ENCODE results near the gene DCST2. TPM values are rescaled to one million over a fixed set of nuclear protein-coding genes. Genes with fewer than 3 reads are reported as not detected.

Gene DCST2
- polyA plus RNA-seq, 4 donors = 0.78 to 2.7 (median 1.5) TPM

Other genes with a start within 250 kb of the DCST2 start
- gene KCNN3, start 163.5 kb downstream of the DCST2 start, polyA plus RNA-seq (ENCODE audit: insufficient read length in 4 of 4) = 1 to 10 TPM; 2.3 to 6.3 (median 2.8) TPM
- 10 to 100 TPM; 25.2 to 40.1 (median 35.4) TPM for gene PMVK, start 97.1 kb downstream of the DCST2 start, polyA plus RNA-seq (ENCODE audit: insufficient read length in 4 of 4)
- 10 to 100 TPM; 66.2 to 76.1 (median 71.1) TPM for gene PBXIP1, start 77.7 kb downstream of the DCST2 start, polyA plus RNA-seq (ENCODE audit: insufficient read length in 4 of 4)
- 10 to 100 TPM; 36.8 to 49.7 (median 44.9) TPM for gene PYGO2, start 72.0 kb downstream of the DCST2 start, polyA plus RNA-seq (ENCODE audit: insufficient read length in 4 of 4)
- gene SHC1, start 63.0 kb downstream of the DCST2 start, polyA plus RNA-seq (ENCODE audit: insufficient read length in 4 of 4) = 100 to 1,000 TPM in 1 of 4 donors, 10 to 100 TPM in 3; 79.2 to 119 (median 88.0) TPM
- gene CKS1B, start 59.1 kb downstream of the DCST2 start, polyA plus RNA-seq (ENCODE audit: insufficient read length in 4 of 4) = 100 to 1,000 TPM in 1 of 4 donors, 10 to 100 TPM in 3; 89.2 to 104 (median 94.2) TPM
- gene FLAD1, start 50.4 kb downstream of the DCST2 start, polyA plus RNA-seq (ENCODE audit: insufficient read length in 4 of 4) = 10 to 100 TPM; 20.4 to 39.1 (median 28.9) TPM
- under 1 TPM in 3 of 4 donors, not detected in 1; 0.30 to 0.73 (median 0.50) TPM for gene LENEP, start 40.2 kb downstream of the DCST2 start, polyA plus RNA-seq (ENCODE audit: insufficient read length in 4 of 4)
- gene ZBTB7B, start 31.0 kb downstream of the DCST2 start, polyA plus RNA-seq (ENCODE audit: insufficient read length in 4 of 4) = 10 to 100 TPM in 3 of 4 donors, 1 to 10 TPM in 1; 3.8 to 19.1 (median 12.4) TPM
- under 1 TPM; 0.21 to 0.41 (median 0.29) TPM for gene DCST1, start within 50 bp of the DCST2 start, polyA plus RNA-seq (ENCODE audit: insufficient read length in 4 of 4)
- gene ADAM15, start 17.5 kb upstream of the DCST2 start, polyA plus RNA-seq (ENCODE audit: insufficient read length in 4 of 4) = 10 to 100 TPM; 37.6 to 53.1 (median 46.2) TPM
- gene EFNA4, start 30.0 kb upstream of the DCST2 start, polyA plus RNA-seq (ENCODE audit: insufficient read length in 4 of 4) = 10 to 100 TPM; 19.2 to 24.8 (median 19.5) TPM
- gene EFNA3, start 45.1 kb upstream of the DCST2 start, polyA plus RNA-seq (ENCODE audit: insufficient read length in 4 of 4) = 1 to 10 TPM; 5.7 to 7.8 (median 6.3) TPM
- gene EFNA1, start 94.1 kb upstream of the DCST2 start, polyA plus RNA-seq (ENCODE audit: insufficient read length in 4 of 4) = 10 to 100 TPM; 23.7 to 69.5 (median 63.0) TPM
- 10 to 100 TPM; 39.6 to 66.6 (median 54.3) TPM for gene SLC50A1, start 102.1 kb upstream of the DCST2 start, polyA plus RNA-seq (ENCODE audit: insufficient read length in 4 of 4)
- 10 to 100 TPM; 29.4 to 49.8 (median 31.4) TPM for gene DPM3, start 106.8 kb upstream of the DCST2 start, polyA plus RNA-seq (ENCODE audit: insufficient read length in 4 of 4)
- gene KRTCAP2, start 139.5 kb upstream of the DCST2 start, polyA plus RNA-seq (ENCODE audit: insufficient read length in 4 of 4) = 100 to 1,000 TPM; 139 to 182 (median 152) TPM
- 1 to 10 TPM; 2.4 to 6.3 (median 3.2) TPM for gene TRIM46, start 140.1 kb upstream of the DCST2 start, polyA plus RNA-seq (ENCODE audit: insufficient read length in 4 of 4)
- gene THBS3, start 174.1 kb upstream of the DCST2 start, polyA plus RNA-seq (ENCODE audit: insufficient read length in 4 of 4) = 10 to 100 TPM; 27.7 to 52.9 (median 46.5) TPM
- 10 to 100 TPM; 26.6 to 49.9 (median 39.6) TPM for gene MTX1, start 174.9 kb upstream of the DCST2 start, polyA plus RNA-seq (ENCODE audit: insufficient read length in 4 of 4)
- gene ENTREP3, start 221.7 kb upstream of the DCST2 start, polyA plus RNA-seq (ENCODE audit: insufficient read length in 4 of 4) = 10 to 100 TPM; 20.0 to 32.8 (median 24.2) TPM
- 10 to 100 TPM; 45.9 to 72.1 (median 58.9) TPM for gene SCAMP3, start 228.6 kb upstream of the DCST2 start, polyA plus RNA-seq (ENCODE audit: insufficient read length in 4 of 4)
- gene CLK2, start 239.7 kb upstream of the DCST2 start, polyA plus RNA-seq (ENCODE audit: insufficient read length in 4 of 4) = 10 to 100 TPM; 70.1 to 93.6 (median 74.8) TPM
- 10 to 100 TPM in 2 of 4 donors, 1 to 10 TPM in 2; 8.4 to 11.9 (median 10.1) TPM for gene HCN3, start 243.7 kb upstream of the DCST2 start, polyA plus RNA-seq (ENCODE audit: insufficient read length in 4 of 4)

All from left renal pelvis (tissue), 4 donors.